CD14-positive monocyte (primary cell): ENCODE data around the gene FAAP100. TPM values are rescaled to one million over a fixed set of nuclear protein-coding genes. Genes with fewer than 3 reads are reported as not detected.

Experiments used
- DNase-seq, 3 donors: peaks; one replicate each; pipeline ENCODE4 v3.0.0-alpha.2; 2011 to 2022
- H2AFZ ChIP-seq: 2 replicates; pipeline ENCODE4 v1.6.0; 2012; ENCODE audit warnings: mild to moderate bottlenecking, low read depth, low read length, inconsistent platforms; ENCODE audit not compliant: insufficient read depth, poor library complexity, severe bottlenecking
- H3K27ac ChIP-seq, 2 donors: 1 replicate in 1 of 2; 2 replicates in 1 of 2; pipeline ENCODE4 v1.5.1; 2012 to 2013; ENCODE audit warnings: low read length in 2 of 2, control low read depth in 1 of 2, inconsistent platforms in 1 of 2, low read depth in 1 of 2, mild to moderate bottlenecking in 1 of 2
- H3K27me3 ChIP-seq, 2 donors: one replicate each; pipeline versions ENCODE4 v1.6.0 to v1.6.1; 2011 to 2013; ENCODE audit warnings: low read length in 2 of 2; ENCODE audit not compliant: control insufficient read depth in 2 of 2, insufficient read depth in 2 of 2
- H3K36me3 ChIP-seq, 2 donors: replicated peaks in 1 of 2; 1 replicate in 1 of 2; 2 replicates in 1 of 2; pipeline versions ENCODE4 v1.5.1 to v1.6.1; 2012 to 2013; ENCODE audit warnings: low read length in 2 of 2, control low read depth in 1 of 2, inconsistent platforms in 1 of 2, mild to moderate bottlenecking in 1 of 2; ENCODE audit not compliant: insufficient read depth in 2 of 2, control insufficient read depth in 1 of 2
- H3K4me1 ChIP-seq, 2 donors: 1 replicate in 1 of 2; 2 replicates in 1 of 2; pipeline versions ENCODE4 v1.5.1 to v1.6.1; 2012 to 2013; ENCODE audit warnings: low read length in 2 of 2, control low read depth in 1 of 2, inconsistent platforms in 1 of 2, mild to moderate bottlenecking in 1 of 2, moderate library complexity in 1 of 2; ENCODE audit not compliant: insufficient read depth in 2 of 2, control insufficient read depth in 1 of 2
- H3K4me2 ChIP-seq: replicated peaks from 2 replicates; pipeline ENCODE3; 2012; ENCODE audit warnings: low read length, moderate library complexity, mild to moderate bottlenecking; ENCODE audit not compliant: poor library complexity, severe bottlenecking; ENCODE audit errors: extremely low read depth
- H3K4me3 ChIP-seq, 3 experiments: fragments of 200-600 bp in 1 of 3; sonication (generic) in 1 of 3; replicated peaks in 1 of 3; 1 replicate in 2 of 3; 2 replicates in 1 of 3; pipeline ENCODE4 v1.5.1; 2011 to 2013; ENCODE audit warnings: low read length in 3 of 3, mild to moderate bottlenecking in 3 of 3, control low read depth in 2 of 3, low read depth in 2 of 3, inconsistent platforms in 1 of 3, moderate library complexity in 1 of 3
- H3K79me2 ChIP-seq: 2 replicates; pipeline ENCODE4 v1.6.0; 2012; ENCODE audit warnings: mild to moderate bottlenecking, control low read depth, inconsistent platforms, low read length, moderate library complexity; ENCODE audit not compliant: insufficient read depth
- H3K9ac ChIP-seq: 2 replicates; pipeline ENCODE4 v1.6.0; 2017; ENCODE audit warnings: low read length, mild to moderate bottlenecking; ENCODE audit not compliant: insufficient read depth, poor library complexity, severe bottlenecking
- H3K9me3 ChIP-seq, 2 donors: replicated peaks in 1 of 2; 1 replicate in 1 of 2; 2 replicates in 1 of 2; pipeline versions ENCODE4 v1.5.1 to v1.6.1; 2012 to 2013; ENCODE audit warnings: low read length in 2 of 2, control low read depth in 1 of 2; ENCODE audit not compliant: control insufficient read depth in 1 of 2, insufficient read depth in 1 of 2
- H4K20me1 ChIP-seq: 2 replicates; pipeline ENCODE4 v1.6.0; 2012; ENCODE audit warnings: mild to moderate bottlenecking, low read length, control low read depth, moderate library complexity; ENCODE audit not compliant: insufficient read depth
- H3K27ac Mint-ChIP-seq, 7 donors: one replicate each; pipeline ENCODE4 v1.8.0; 2020; ENCODE audit warnings: mild to moderate bottlenecking in 7 of 7, mixed read lengths in 7 of 7, moderate library complexity in 6 of 7, inconsistent platforms in 2 of 7
- H3K27me3 Mint-ChIP-seq, 3 donors: one replicate each; pipeline ENCODE4 v1.8.0; 2021 to 2022; ENCODE audit warnings: low read depth in 3 of 3, mild to moderate bottlenecking in 3 of 3, mixed read lengths in 3 of 3, moderate library complexity in 3 of 3, inconsistent platforms in 1 of 3
- H3K36me3 Mint-ChIP-seq, 2 donors: one replicate each; pipeline ENCODE4 v1.8.0; 2020; ENCODE audit warnings: mixed read lengths in 2 of 2, inconsistent platforms in 1 of 2, mild to moderate bottlenecking in 1 of 2
- H3K4me1 Mint-ChIP-seq: one replicate; pipeline ENCODE4 v1.8.0; 2020; ENCODE audit warnings: mild to moderate bottlenecking, mixed read lengths
- H3K4me3 Mint-ChIP-seq, 2 donors: one replicate each; pipeline ENCODE4 v1.8.0; 2020; ENCODE audit warnings: mild to moderate bottlenecking in 2 of 2, mixed read lengths in 2 of 2, moderate library complexity in 1 of 2
- H3K9me3 Mint-ChIP-seq, 7 donors: one replicate each; pipeline ENCODE4 v1.8.0; 2020 to 2022; ENCODE audit warnings: mixed read lengths in 7 of 7, mild to moderate bottlenecking in 6 of 7, moderate library complexity in 6 of 7, inconsistent platforms in 2 of 7
- WGBS: methylation state at CpG from one replicate; pipeline ENCODE4 v1.1.5; 2013; ENCODE audit warnings: missing lambda C conversion rate; ENCODE audit not compliant: insufficient coverage; 5-methylcytosine and 5-hydroxymethylcytosine counted together
- intact Hi-C, 2 donors: fragments of 100-400 bp; cut with micrococcal nuclease; formaldehyde crosslinking; loops; one replicate each; pipeline versions ENCODE4 v1.15.0 to v1.15.1; 2023
- polyA plus RNA-seq, 3 donors: library from polyadenylated mRNA; depleted of rRNA in 1 of 3; unstranded in 2 of 3; stranded (reverse) in 1 of 3; fragments of 300-500 nt in 2 of 3; fragments of >200 nt in 1 of 3; fragmentation: Illumina TruSeq in 2 of 3; gene quantifications; 1 replicate in 2 of 3; 2 replicates in 1 of 3; pipeline ENCODE4 v1.2.3, GENCODE V29; 2012 to 2021
- TF ChIP-seq, protein P1 (sequence below): fragments of 200-600 bp; IDR thresholded peaks from one replicate; pipeline ENCODE4 v1.8.0; 2022; ENCODE audit warnings: antibody characterized with exemption, mild to moderate bottlenecking

The FAAP100 gene
- polyA plus RNA-seq, 3 donors: 10.3 to 37.6 (median 13.9) TPM

DNA sequence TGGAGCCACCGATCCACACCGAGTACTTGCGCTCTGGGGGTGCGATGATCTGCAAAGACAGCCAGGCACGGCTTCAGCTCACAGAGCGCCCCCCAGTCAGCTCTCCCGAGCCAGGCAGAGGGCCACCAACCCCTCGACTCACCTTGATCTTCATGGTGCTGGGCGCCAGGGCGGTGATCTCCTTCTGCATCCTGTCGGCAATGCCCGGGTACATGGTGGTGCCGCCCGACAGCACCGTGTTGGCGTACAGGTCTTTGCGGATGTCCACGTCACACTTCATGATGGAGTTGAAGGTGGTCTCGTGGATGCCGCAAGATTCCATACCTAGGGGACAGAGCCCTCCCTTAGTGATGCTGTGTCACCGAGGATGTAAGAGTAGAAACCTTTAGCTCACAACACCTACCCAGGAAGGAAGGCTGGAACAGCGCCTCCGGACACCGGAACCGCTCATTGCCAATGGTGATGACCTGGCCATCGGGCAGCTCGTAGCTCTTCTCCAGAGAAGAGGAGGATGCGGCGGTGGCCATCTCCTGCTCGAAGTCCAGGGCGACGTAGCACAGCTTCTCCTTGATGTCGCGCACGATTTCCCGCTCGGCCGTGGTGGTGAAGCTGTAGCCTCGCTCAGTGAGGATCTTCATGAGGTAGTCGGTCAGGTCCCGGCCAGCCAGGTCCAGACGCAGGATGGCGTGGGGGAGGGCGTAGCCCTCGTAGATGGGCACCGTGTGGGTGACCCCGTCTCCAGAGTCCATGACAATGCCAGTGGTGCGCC is 41.2 kb downstream of the FAAP100 start:
- Histone ChIP-seq H3K36me3 (peaks cover 28 to 31% of the 10 kb centered on the region in 2 donors), H4K20me1 (peaks cover 52% of the 10 kb centered on the region), H3K27me3 (no peaks in the 10 kb centered on the region), H3K9me3 (no peaks in the 10 kb centered on the region), H3K9ac (peak overlapping the region; percentile 82), H3K27ac (peak overlapping the region; percentile 36 to 70), H3K79me2 (peaks cover 67% of the 10 kb centered on the region), H3K4me3 (peak overlapping the region; percentile 75 to 94 (median 83)), H3K4me2 (peak overlapping the region; percentile 91), H2AFZ (no peak overlapping the region), H3K4me1 (peaks cover 47 to 66% of the 10 kb centered on the region in 2 donors)
- WGBS: 4% methylated on average over 34 of the region's 48 CpGs
- Mint-ChIP-seq H3K4me3 (peak overlapping the region; percentile 95 to 96), H3K9me3 (peaks cover 0 to 4% (median 2%) of the 10 kb centered on the region in 7 donors), H3K36me3 (peaks cover 31 to 38% of the 10 kb centered on the region in 2 donors), H3K4me1 (peaks cover 57% of the 10 kb centered on the region), H3K27ac (peak overlapping the region; percentile 82 to 95 (median 89)), H3K27me3 (peaks cover 0 to 2% (median 0%) of the 10 kb centered on the region in 3 donors)
- TF ChIP-seq, protein P1, sequence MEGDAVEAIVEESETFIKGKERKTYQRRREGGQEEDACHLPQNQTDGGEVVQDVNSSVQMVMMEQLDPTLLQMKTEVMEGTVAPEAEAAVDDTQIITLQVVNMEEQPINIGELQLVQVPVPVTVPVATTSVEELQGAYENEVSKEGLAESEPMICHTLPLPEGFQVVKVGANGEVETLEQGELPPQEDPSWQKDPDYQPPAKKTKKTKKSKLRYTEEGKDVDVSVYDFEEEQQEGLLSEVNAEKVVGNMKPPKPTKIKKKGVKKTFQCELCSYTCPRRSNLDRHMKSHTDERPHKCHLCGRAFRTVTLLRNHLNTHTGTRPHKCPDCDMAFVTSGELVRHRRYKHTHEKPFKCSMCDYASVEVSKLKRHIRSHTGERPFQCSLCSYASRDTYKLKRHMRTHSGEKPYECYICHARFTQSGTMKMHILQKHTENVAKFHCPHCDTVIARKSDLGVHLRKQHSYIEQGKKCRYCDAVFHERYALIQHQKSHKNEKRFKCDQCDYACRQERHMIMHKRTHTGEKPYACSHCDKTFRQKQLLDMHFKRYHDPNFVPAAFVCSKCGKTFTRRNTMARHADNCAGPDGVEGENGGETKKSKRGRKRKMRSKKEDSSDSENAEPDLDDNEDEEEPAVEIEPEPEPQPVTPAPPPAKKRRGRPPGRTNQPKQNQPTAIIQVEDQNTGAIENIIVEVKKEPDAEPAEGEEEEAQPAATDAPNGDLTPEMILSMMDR: no peak
- no peak for DNase-seq
- intact Hi-C loops: loop anchor here (2.0 to 5.0 kb wide), 4 partner anchors 24 to 114 kb away; partner anchors contain the start of genes BAHCC1 (in 1 of the 2) and FAAP100 (in 1 of the 2)

DNA sequence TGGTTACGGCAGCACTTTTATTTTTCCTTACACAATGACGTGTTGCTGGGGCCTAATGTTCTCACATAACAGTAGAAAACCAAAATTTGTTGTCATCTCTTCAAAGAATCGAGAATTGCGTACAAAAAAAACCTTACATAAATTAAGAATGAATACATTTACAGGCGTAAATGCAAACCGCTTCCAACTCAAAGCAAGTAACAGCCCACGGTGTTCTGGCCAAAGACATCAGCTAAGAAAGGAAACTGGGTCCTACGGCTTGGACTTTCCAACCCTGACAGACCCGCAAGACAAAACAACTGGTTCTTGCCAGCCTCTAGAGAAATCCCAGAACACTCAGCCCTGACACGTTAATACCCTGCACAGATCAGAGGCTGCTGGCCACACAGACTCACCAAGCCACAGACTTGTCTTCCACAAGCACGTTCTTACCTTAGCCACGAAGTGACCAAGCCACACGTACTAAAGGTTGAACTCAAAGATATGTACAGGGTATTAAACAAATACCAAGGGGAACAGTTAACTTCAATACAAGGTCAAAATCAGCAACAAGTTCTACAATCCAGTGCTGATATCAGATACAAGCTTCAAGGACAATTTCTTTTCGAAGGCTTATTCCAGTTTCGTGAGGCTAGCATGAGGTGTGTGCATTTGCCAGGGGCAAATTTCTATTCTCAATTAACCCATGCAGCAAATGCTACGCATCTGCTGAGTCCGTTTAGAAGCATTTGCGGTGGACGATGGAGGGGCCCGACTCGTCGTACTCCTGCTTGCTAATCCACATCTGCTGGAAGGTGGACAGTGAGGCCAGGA is 42.0 kb downstream of the FAAP100 start:
- intact Hi-C loops: loop anchor here (2.0 to 5.0 kb wide), 4 partner anchors 23 to 113 kb away; partner anchors contain the start of genes BAHCC1 (in 1 of the 2) and FAAP100 (in 1 of the 2)

More for the DNA sequence above, 42.0 kb downstream of the FAAP100 start:
- no peaks in the 10 kb centered on the region for H3K27me3 ChIP-seq
- Mint-ChIP-seq H3K4me3 (peak overlapping the region; percentile 95 to 96), H3K4me1 (peaks cover 50% of the 10 kb centered on the region), H3K27ac (peak overlapping the region; percentile 83 to 95 (median 89)), H3K36me3 (peaks cover 31 to 38% of the 10 kb centered on the region in 2 donors), H3K27me3 (peaks cover 0 to 2% (median 2%) of the 10 kb centered on the region in 3 donors), H3K9me3 (peaks cover 0 to 4% (median 2%) of the 10 kb centered on the region in 7 donors)
- no peak overlapping the region for H2AFZ ChIP-seq
- peak overlapping the region; percentile 91 for H3K4me2 ChIP-seq
- peak in 1 of 3 donors; percentile 44 for DNase-seq
- peaks cover 40 to 58% of the 10 kb centered on the region in 2 donors for H3K4me1 ChIP-seq
- TF ChIP-seq, protein P1: no peak
- H3K4me3 ChIP-seq: peak overlapping the region; percentile 75 to 94 (median 83)
- no peaks in the 10 kb centered on the region for H3K9me3 ChIP-seq
- peaks cover 59% of the 10 kb centered on the region for H3K79me2 ChIP-seq
- H3K36me3 ChIP-seq: peaks cover 28 to 31% of the 10 kb centered on the region in 2 donors
- WGBS: 8% methylated on average over 18 of the region's 22 CpGs
- peaks cover 52% of the 10 kb centered on the region for H4K20me1 ChIP-seq
- peak overlapping the region; percentile 82 for H3K9ac ChIP-seq
- peak overlapping the region; percentile 36 to 70 for H3K27ac ChIP-seq
